Measurements from ENCODE around the gene CDH12.

Gene CDH12

DNA sequence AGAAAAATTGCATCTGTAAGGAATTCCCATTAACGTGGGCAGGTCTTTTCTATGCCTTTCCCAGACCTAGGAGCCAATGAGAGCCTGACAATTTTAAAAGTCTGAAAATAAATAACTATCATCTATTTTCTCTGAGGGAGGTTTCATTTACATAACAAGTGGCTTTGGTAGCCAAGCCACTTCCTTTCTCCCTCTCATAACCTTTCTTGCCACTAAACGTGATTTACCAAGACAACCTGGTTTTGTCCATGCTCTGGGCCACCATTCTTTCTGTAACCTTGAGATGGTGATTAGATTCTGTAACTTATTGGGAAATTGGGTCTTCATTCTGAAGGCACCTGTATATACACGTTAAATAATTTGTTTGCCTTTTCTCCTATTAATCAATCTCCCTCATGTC lies 1046.9 kb downstream of the CDH12 start:
- no peak for DNase-seq

- no peak for DNase-seq
These were observed 1050.2 kb downstream of the CDH12 start for GRCh38 chr5:21802869-21803490.

DNA sequence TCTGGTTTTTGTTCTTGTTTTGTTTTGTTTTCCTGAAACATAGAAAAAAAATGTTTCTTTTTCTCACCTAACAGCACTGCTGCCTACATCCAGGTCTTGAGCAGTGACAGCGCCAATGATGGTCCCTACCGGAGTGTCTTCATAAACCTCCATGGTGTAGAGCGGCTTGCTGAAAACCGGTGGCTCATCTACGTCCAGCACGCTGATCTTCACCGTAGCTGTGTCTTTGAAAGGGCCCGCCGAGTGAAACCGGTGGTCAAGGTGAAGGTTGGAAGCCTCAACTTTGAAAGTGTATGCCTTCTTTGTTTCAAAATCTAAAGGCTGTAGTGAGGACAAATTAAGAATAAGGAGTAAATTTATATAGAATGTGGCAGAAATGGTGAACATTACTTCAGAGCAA lies 1051.0 kb downstream of the CDH12 start:
- DNase-seq, result no peak

DNA sequence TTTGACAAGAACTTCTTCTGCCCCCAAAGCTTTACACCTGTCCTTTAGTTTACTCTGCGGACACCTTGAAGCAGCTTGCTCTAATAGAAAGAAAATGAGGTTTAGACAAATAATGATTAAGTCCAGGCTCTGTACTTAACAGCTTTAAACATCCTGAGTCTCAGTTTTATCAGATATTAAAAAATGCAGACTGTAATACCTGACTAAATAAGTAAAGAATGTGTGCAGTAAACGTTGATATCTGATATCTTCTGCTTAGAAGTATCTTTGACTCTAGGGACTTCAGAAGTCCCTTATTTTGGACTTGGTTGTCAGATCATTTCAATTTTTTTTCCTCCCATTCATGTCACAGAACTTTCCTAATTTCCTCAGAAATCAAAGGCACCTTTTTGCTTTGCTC lies 1060.4 kb downstream of the CDH12 start:
- DNase-seq, result no peak

DNA sequence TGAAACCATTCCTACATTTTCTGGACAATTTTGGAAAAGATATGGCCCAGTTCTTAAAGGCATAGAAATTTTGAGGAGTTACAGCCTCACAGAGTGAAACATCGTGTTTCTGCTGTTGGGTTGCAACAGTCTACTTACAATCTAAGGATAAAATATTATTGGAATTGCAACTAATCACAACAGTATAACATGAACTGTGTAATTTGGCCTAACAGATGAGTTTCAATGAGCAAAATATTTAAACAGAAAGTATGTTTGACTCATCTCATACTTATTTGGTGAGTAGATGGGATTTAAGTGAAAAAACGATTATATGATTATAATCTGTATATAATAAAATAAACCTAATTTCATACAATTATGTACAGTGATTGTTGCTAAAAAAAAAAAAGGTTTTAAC lies 1061.8 kb downstream of the CDH12 start:
- no peak for DNase-seq

DNA sequence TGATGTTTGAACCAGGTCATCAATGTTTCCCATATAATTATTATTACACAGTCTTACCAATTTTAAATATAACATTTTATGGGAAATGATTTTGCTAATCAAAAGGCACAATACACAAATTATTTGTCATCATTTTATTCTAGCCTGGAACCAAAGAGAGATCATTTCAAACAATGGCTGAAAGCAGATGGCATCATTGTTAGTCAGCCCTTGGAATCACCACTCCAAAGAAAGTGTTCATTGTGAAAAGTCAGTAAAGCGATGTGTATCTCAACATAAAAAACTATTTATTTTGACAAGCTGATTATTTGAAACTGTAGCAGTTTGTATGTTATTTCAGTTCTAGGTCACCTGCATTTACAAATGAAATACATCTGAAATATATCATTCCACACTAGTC lies 1068.7 kb downstream of the CDH12 start:
- DNase-seq, result no peak

DNA sequence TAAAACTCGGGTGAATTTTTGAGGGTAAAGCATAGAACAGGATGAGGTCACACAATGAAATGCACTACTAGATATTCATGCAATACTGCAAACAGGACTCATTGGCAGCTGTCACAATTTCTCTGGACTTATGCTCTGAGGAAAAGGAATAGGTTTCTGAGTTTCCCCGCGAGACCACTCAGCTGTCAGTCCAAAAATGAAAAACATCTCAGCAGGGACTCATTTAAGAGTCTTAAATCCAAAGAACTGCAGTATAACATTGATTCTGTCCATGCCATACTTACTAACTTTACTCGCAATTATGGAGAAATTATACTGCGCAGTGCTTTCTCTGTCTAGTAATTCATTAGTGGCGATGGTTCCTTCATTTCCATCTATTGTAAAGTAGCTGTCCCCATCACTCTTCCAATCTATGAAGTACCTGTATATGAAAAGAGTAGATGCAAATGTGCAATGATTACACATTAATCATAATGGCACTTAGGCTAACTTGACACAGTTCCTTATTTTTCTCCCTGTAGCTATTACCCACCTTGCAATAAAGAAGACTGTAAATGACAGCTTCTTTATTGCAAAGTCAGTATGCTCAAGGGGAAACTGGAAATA lies 1070.0 kb downstream of the CDH12 start:
- no peak for DNase-seq

- DNase-seq, result no peak
These were observed 1076.7 kb downstream of the CDH12 start for GRCh38 chr5:21776466-21776865.

GRCh38 chr5:21774801-21775200 lies 1078.3 kb downstream of the CDH12 start:
- no peak for DNase-seq

- DNase-seq, result no peak
These were observed 1078.9 kb downstream of the CDH12 start for GRCh38 chr5:21774281-21774680.

GRCh38 chr5:21773456-21773855 lies 1079.7 kb downstream of the CDH12 start:
- no peak for DNase-seq

- DNase-seq, result no peak
These were observed 1087.7 kb downstream of the CDH12 start for GRCh38 chr5:21765406-21765805.

- DNase-seq, result no peak
These were observed 1114.0 kb downstream of the CDH12 start for GRCh38 chr5:21739096-21739495.

- DNase-seq, result no peak
These were observed 1129.6 kb downstream of the CDH12 start for GRCh38 chr5:21723500-21723899.

- no peak for DNase-seq
These were observed 1141.0 kb downstream of the CDH12 start for GRCh38 chr5:21711866-21712758.

- no peak for DNase-seq
These were observed 1143.4 kb downstream of the CDH12 start for GRCh38 chr5:21709770-21710169.

DNA sequence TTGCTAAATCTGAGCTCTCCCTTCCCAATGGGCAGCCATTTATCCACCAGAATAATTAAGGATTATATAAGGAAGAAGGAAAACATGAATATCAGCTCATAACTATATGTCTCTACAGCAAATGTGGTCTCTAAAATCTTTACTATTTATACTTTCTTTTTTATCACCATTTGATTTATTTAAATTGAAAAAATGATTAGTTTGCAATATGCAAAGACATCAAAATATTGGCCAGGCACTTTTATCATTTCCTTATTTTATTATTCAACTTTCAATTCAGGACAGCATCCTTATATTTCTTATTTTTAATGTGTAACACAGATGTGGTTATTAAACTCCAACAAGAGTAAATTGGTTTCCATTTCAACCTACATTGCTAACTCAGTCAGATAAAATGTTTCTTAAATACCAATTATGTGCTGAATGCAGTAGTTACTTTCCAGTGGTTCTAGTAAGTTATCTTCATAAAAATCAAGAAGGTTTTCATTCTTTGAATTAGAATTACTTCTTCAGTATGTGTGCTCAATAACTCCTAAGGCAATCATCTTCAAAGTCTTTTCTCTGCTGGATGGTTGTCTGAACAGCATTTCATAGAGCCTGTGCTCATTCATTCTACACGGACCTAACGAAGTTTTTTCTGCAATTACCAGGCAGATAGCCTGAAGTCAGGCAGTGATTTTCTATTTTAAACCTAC lies 1148.0 kb downstream of the CDH12 start:
- DNase-seq, result no peak

GRCh38 chr5:21701317-21701716 lies 1151.8 kb downstream of the CDH12 start:
- DNase-seq, result no peak

All from activated CD4-positive, alpha-beta T cell treated with anti-CD3 and anti-CD28 coated beads, Interleukin-2, amount 50 U/mL, for 16 hours (primary cell).